Muscle layer of duodenum (tissue), 2 donors: ENCODE measurements around the gene OPCML.

Experiments used
- H3K27ac ChIP-seq: one replicate; pipeline ENCODE4 v1.7.0; 2013; ENCODE audit warnings: mild to moderate bottlenecking, low read length
- H3K27me3 ChIP-seq: one replicate; pipeline ENCODE4 v1.7.0; 2013; ENCODE audit warnings: low read depth, mild to moderate bottlenecking, control low read depth, low read length
- H3K36me3 ChIP-seq, 2 donors: one replicate each; pipeline ENCODE4 v1.7.0; 2013; ENCODE audit warnings: low read length in 2 of 2, control low read depth in 1 of 2, mild to moderate bottlenecking in 1 of 2; ENCODE audit not compliant: insufficient read depth in 2 of 2, control insufficient read depth in 1 of 2
- H3K4me1 ChIP-seq, 2 donors: one replicate each; pipeline ENCODE4 v1.7.0; 2013; ENCODE audit warnings: low read length in 2 of 2, mild to moderate bottlenecking in 2 of 2, control low read depth in 1 of 2, moderate library complexity in 1 of 2; ENCODE audit not compliant: insufficient read depth in 2 of 2, control insufficient read depth in 1 of 2
- H3K4me3 ChIP-seq, 2 donors: one replicate each; pipeline ENCODE4 v1.7.0; 2013; ENCODE audit warnings: low read length in 2 of 2, low read depth in 1 of 2, mild to moderate bottlenecking in 1 of 2
- H3K9me3 ChIP-seq, 2 donors: one replicate each; pipeline ENCODE4 v1.7.0; 2013; ENCODE audit warnings: low read length in 2 of 2, control low read depth in 1 of 2, mild to moderate bottlenecking in 1 of 2; ENCODE audit not compliant: control insufficient read depth in 1 of 2
- donor health status: healthy.

Gene OPCML

GRCh38 chr11:132772703-132773545 is 759.4 kb downstream of the OPCML start:
- Histone ChIP-seq H3K4me3 (no peak overlapping the region), H3K36me3 (no peaks in the 10 kb centered on the region), H3K9me3 (no peaks in the 10 kb centered on the region), H3K27ac (no peak overlapping the region), H3K4me1 (no peaks in the 10 kb centered on the region), H3K27me3 (no peaks in the 10 kb centered on the region)

- Histone ChIP-seq H3K4me3 (no peak overlapping the region), H3K9me3 (no peaks in the 10 kb centered on the region), H3K36me3 (no peaks in the 10 kb centered on the region), H3K27me3 (no peaks in the 10 kb centered on the region), H3K4me1 (no peaks in the 10 kb centered on the region), H3K27ac (no peak overlapping the region)
These were observed 760.6 kb downstream of the OPCML start for GRCh38 chr11:132771746-132772145.

GRCh38 chr11:132770829-132771530 is 761.3 kb downstream of the OPCML start:
- no peaks in the 10 kb centered on the region for H3K36me3 ChIP-seq
- H3K27me3 ChIP-seq, result no peaks in the 10 kb centered on the region
- H3K9me3 ChIP-seq, result no peaks in the 10 kb centered on the region
- no peak overlapping the region for H3K27ac ChIP-seq
- H3K4me1 ChIP-seq, result no peaks in the 10 kb centered on the region
- H3K4me3 ChIP-seq, result no peak overlapping the region

- Histone ChIP-seq H3K36me3 (no peaks in the 10 kb centered on the region), H3K27me3 (no peaks in the 10 kb centered on the region), H3K4me3 (no peak overlapping the region)
These were observed 768.8 kb downstream of the OPCML start for GRCh38 chr11:132763503-132763902.

GRCh38 chr11:132755934-132756333 is 776.4 kb downstream of the OPCML start:
- no peaks in the 10 kb centered on the region for H3K27me3 ChIP-seq
- no peaks in the 10 kb centered on the region for H3K4me1 ChIP-seq
- H3K9me3 ChIP-seq, result no peaks in the 10 kb centered on the region
- no peak overlapping the region for H3K4me3 ChIP-seq
- H3K36me3 ChIP-seq, result no peaks in the 10 kb centered on the region
- no peak overlapping the region for H3K27ac ChIP-seq

More at GRCh38 chr11:132763503-132763902, 768.8 kb downstream of the OPCML start:
- no peak overlapping the region for H3K27ac ChIP-seq
- H3K4me1 ChIP-seq, result no peaks in the 10 kb centered on the region
- H3K9me3 ChIP-seq, result no peaks in the 10 kb centered on the region

GRCh38 chr11:132751516-132752250 is 780.6 kb downstream of the OPCML start:
- Histone ChIP-seq H3K9me3 (no peaks in the 10 kb centered on the region), H3K27ac (no peak overlapping the region), H3K4me1 (no peaks in the 10 kb centered on the region), H3K27me3 (no peaks in the 10 kb centered on the region), H3K36me3 (no peaks in the 10 kb centered on the region), H3K4me3 (no peak overlapping the region)

- Histone ChIP-seq H3K27ac (no peak overlapping the region), H3K9me3 (no peaks in the 10 kb centered on the region), H3K4me3 (no peak overlapping the region), H3K36me3 (no peaks in the 10 kb centered on the region), H3K4me1 (no peaks in the 10 kb centered on the region), H3K27me3 (no peaks in the 10 kb centered on the region)
These were observed 786.0 kb downstream of the OPCML start for GRCh38 chr11:132746305-132746704.

- no peak overlapping the region for H3K27ac ChIP-seq
- no peaks in the 10 kb centered on the region for H3K36me3 ChIP-seq
- no peaks in the 10 kb centered on the region for H3K4me1 ChIP-seq
- H3K27me3 ChIP-seq, result no peaks in the 10 kb centered on the region
- H3K4me3 ChIP-seq, result no peak overlapping the region
- H3K9me3 ChIP-seq, result no peaks in the 10 kb centered on the region
These were observed 787.0 kb downstream of the OPCML start for GRCh38 chr11:132745306-132745705.

- Histone ChIP-seq H3K36me3 (no peaks in the 10 kb centered on the region), H3K9me3 (no peaks in the 10 kb centered on the region), H3K4me1 (no peaks in the 10 kb centered on the region), H3K27ac (no peak overlapping the region), H3K27me3 (no peaks in the 10 kb centered on the region), H3K4me3 (no peak overlapping the region)
These were observed 787.5 kb downstream of the OPCML start for GRCh38 chr11:132744771-132745170.

GRCh38 chr11:132743601-132744000 is 788.7 kb downstream of the OPCML start:
- no peaks in the 10 kb centered on the region for H3K27me3 ChIP-seq
- no peak overlapping the region for H3K4me3 ChIP-seq
- no peaks in the 10 kb centered on the region for H3K36me3 ChIP-seq
- H3K4me1 ChIP-seq, result no peaks in the 10 kb centered on the region
- no peak overlapping the region for H3K27ac ChIP-seq
- no peaks in the 10 kb centered on the region for H3K9me3 ChIP-seq

GRCh38 chr11:132742929-132743328 is 789.4 kb downstream of the OPCML start:
- Histone ChIP-seq H3K9me3 (no peaks in the 10 kb centered on the region), H3K27me3 (no peaks in the 10 kb centered on the region), H3K36me3 (no peaks in the 10 kb centered on the region), H3K4me1 (no peaks in the 10 kb centered on the region), H3K4me3 (no peak overlapping the region), H3K27ac (no peak overlapping the region)
